Measurements from ENCODE around the gene APOL3.

DNA sequence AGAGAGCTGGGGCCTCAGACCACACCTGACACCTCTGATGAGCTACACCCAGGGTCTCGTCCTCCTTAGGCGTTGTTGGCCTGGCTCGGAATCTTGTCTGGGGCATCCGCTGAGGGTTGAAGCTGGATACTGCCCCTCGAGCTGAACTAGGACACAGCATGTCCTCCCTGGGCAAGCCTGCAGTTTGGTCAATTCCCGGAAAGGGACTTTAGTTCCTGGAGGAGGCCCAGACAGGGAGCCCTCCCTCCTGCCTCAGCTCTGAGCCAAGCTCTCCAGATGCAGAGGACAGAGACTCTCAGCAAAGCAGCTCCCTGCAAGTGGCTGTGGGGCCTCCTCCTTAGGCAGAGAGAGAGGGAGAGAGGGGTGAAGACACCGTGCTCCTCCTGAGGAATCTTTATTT is 4.9 kb downstream of the APOL3 start:
- TF ChIP-seq GATA2 (IDR thresholded peaks at IDR 0.05; ENCODE audit: low read depth, low read length) (no peak), GATA3 (IDR thresholded peaks at IDR 0.05; ENCODE audit: low read depth, low read length) (no peak)

All from SH-SY5Y (cell line).